Fibroblast of lung (primary cell): ENCODE results near the gene DIP2C.

Experiments
- EZH2 ChIP-seq: IDR thresholded peaks from 2 replicates; pipeline ENCODE4 v1.5.1; 2012; ENCODE audit warnings: low read length, control low read depth, mild to moderate bottlenecking; ENCODE audit errors: missing control alignments
- TF ChIP-seq, protein P1 (sequence below), 2 donors: IDR thresholded peaks in 1 of 2; conservative IDR thresholded peaks in 1 of 2; 1 replicate in 1 of 2; 2 replicates in 1 of 2; pipeline ENCODE4 v1.5.1; 2011 to 2012; ENCODE audit warnings: low read length in 2 of 2, control low read depth in 1 of 2, inconsistent platforms in 1 of 2, low read depth in 1 of 2, mild to moderate bottlenecking in 1 of 2

DNA sequence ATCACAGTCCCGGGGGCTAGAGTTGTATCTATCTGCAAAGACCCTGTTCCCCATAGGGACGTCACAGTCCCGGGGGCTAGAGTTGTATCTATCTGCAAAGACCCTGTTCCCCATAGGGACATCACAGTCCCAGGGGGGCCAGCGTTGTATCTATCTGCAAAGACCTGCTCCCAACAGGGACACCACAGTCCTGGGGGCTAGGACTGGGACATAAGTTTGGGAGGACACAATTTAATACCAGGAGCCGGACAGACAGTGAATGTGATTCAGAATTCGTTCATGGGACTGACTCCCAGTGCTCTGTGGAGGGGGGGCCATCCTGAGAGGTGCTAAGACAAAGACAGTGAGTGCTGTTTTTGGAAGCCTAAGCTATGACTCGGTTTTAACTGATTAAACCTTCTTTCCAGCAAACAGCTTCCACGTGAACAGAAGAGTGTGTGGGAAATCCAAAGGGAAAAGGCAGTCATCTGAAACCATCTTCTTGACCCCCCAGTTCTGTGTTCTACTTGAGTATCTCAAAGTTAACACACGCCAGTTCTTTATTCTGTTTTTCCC is 153.0 kb downstream of the DIP2C start:
- TF ChIP-seq, protein P1, sequence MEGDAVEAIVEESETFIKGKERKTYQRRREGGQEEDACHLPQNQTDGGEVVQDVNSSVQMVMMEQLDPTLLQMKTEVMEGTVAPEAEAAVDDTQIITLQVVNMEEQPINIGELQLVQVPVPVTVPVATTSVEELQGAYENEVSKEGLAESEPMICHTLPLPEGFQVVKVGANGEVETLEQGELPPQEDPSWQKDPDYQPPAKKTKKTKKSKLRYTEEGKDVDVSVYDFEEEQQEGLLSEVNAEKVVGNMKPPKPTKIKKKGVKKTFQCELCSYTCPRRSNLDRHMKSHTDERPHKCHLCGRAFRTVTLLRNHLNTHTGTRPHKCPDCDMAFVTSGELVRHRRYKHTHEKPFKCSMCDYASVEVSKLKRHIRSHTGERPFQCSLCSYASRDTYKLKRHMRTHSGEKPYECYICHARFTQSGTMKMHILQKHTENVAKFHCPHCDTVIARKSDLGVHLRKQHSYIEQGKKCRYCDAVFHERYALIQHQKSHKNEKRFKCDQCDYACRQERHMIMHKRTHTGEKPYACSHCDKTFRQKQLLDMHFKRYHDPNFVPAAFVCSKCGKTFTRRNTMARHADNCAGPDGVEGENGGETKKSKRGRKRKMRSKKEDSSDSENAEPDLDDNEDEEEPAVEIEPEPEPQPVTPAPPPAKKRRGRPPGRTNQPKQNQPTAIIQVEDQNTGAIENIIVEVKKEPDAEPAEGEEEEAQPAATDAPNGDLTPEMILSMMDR (conservative IDR thresholded peaks at IDR 0.05 in 1 of 2, IDR thresholded peaks at IDR 0.05 in 1 of 2; ENCODE audit: low read depth in 1 of 2, low read length in 2 of 2): no peak
- no peak for TF ChIP-seq EZH2
